ENCODE results near the gene HYI. TPM values are rescaled to one million over a fixed set of nuclear protein-coding genes. Genes with fewer than 3 reads are reported as not detected.
A peak's percentile ranks its signal among the peaks of the same experiment; 100 is the strongest.

HYI gene
- total RNA-seq, 1 donor from 2014 or later: 47.8 TPM

DNA sequence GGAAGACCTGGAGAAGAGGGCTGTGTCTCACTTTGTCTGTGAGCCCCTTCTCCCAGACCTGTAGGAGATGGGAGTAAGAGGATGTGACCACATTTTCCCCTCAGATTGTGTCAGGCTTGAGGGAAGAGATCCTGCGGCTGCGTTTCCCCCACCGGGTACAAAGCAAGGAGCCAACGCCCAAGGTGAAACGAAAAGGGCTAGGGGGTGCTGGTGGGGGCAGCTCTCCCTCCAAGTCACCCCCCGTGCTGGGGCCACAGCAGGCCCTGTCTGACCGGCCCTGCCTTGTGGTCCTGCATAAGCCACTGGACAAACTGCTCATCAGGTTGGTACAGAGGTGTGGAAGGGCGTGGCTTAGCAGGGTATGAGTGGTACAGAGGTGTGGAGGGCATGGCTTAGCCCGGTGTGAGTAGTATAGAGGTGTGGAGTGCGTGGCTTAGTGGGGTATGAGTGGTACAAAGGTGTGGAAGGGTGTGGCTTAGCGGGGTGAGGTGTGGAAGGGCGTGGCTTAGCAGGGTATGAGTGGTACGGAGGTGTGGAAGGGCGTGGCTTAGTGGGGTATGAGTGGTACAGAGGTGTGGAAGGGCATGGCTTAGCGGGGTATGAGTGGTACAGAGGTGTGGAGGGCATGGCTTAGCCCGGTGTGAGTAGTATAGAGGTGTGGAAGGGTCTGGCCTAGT lies 30.6 kb downstream of the HYI start:
- peaks cover 7% of the 10 kb centered on the region for H3K27me3 Mint-ChIP-seq (ENCODE audit: unreplicated experiment)
- peaks cover 7% of the 10 kb centered on the region for H3K4me1 Mint-ChIP-seq (ENCODE audit: unreplicated experiment)
- no peaks in the 10 kb centered on the region for H3K9me3 Mint-ChIP-seq (ENCODE audit: unreplicated experiment)
- TF ChIP-seq, protein P1, sequence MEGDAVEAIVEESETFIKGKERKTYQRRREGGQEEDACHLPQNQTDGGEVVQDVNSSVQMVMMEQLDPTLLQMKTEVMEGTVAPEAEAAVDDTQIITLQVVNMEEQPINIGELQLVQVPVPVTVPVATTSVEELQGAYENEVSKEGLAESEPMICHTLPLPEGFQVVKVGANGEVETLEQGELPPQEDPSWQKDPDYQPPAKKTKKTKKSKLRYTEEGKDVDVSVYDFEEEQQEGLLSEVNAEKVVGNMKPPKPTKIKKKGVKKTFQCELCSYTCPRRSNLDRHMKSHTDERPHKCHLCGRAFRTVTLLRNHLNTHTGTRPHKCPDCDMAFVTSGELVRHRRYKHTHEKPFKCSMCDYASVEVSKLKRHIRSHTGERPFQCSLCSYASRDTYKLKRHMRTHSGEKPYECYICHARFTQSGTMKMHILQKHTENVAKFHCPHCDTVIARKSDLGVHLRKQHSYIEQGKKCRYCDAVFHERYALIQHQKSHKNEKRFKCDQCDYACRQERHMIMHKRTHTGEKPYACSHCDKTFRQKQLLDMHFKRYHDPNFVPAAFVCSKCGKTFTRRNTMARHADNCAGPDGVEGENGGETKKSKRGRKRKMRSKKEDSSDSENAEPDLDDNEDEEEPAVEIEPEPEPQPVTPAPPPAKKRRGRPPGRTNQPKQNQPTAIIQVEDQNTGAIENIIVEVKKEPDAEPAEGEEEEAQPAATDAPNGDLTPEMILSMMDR (IDR thresholded peaks at IDR 0.05; ENCODE audit: unreplicated experiment): no peak
- H3K4me3 Mint-ChIP-seq (ENCODE audit: unreplicated experiment): peak overlapping the region; percentile 59
- no peak for DNase-seq (ENCODE audit: low spot score)
- H3K36me3 Mint-ChIP-seq (ENCODE audit: low read depth, unreplicated experiment): peaks cover 46% of the 10 kb centered on the region
- H3K27ac Mint-ChIP-seq (ENCODE audit: unreplicated experiment): no peak overlapping the region

DNA sequence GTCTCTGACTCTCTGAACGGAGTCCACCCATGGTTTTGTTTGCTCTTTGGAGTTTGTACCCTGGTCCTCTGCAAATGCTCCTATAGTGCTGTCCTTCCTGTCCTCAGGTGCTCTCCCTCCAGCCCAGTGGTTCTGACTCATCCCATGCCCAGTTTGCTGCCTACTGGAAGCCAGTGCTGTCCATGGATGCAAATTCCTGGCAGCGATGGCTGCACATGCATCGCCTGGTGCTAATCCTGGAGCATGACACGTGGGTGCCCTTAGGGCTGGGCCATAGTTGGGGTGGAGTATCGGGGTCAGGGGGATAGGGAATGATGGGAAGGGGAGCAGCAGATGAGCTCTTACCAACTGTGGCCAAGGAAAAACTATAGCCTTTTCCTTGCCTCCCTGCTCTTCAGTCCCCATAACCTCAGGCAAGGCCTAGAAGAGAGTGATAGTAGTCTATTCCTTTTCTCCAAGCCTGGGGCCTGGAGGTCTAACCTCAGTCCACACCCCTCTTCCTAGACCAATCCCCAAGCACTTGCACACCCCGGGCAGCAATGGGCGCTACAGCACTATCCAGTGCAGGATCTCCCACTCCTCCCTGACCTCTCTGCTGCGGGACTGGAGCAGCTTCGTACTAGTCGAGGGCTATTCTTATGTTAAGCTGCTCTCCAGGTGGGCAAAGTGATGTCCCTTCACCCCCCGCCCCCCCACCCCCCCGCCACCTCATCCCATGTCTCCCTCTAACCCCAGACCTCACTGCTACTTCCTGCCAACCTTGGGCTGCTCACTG lies 31.6 kb downstream of the HYI start:
- TF ChIP-seq, protein P1 (IDR thresholded peaks at IDR 0.05; ENCODE audit: unreplicated experiment): no peak
- H3K4me3 Mint-ChIP-seq (ENCODE audit: unreplicated experiment): peak overlapping the region; percentile 37
- H3K4me1 Mint-ChIP-seq (ENCODE audit: unreplicated experiment): peaks cover 7% of the 10 kb centered on the region
- H3K27me3 Mint-ChIP-seq (ENCODE audit: unreplicated experiment): peaks cover 7% of the 10 kb centered on the region
- H3K9me3 Mint-ChIP-seq (ENCODE audit: unreplicated experiment): no peaks in the 10 kb centered on the region
- DNase-seq (ENCODE audit: low spot score): no peak
- H3K27ac Mint-ChIP-seq (ENCODE audit: unreplicated experiment): no peak overlapping the region
- H3K36me3 Mint-ChIP-seq (ENCODE audit: low read depth, unreplicated experiment): peaks cover 36% of the 10 kb centered on the region

DNA sequence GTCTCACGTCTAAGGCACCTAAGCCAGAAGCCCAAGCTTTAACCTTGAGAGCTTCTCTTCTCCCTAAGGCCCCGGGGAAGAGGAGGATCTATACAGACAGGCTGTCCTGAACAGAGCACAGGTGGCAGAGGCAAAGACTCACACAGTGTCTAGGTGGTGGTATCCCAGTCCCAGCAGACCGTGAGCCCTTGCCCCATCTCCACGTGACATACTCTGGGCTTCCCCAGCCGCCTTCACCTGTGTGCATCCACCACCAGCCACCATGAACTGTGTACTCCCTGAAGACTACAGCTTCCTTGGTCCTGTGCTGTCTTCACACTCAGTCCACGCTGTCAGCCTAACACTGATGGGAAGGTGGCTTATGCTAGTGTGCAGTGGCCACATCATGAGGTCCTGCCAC lies 32.3 kb downstream of the HYI start:
- Mint-ChIP-seq H3K36me3 (ENCODE audit: low read depth, unreplicated experiment) (peaks cover 29% of the 10 kb centered on the region), H3K4me3 (ENCODE audit: unreplicated experiment) (no peak overlapping the region), H3K9me3 (ENCODE audit: unreplicated experiment) (no peaks in the 10 kb centered on the region)

GRCh38 chr1:43420874-43421273 lies 32.9 kb downstream of the HYI start:
- Mint-ChIP-seq H3K9me3 (ENCODE audit: unreplicated experiment) (no peaks in the 10 kb centered on the region), H3K27ac (ENCODE audit: unreplicated experiment) (no peak overlapping the region), H3K4me3 (ENCODE audit: unreplicated experiment) (peak overlapping the region; percentile 48), H3K4me1 (ENCODE audit: unreplicated experiment) (peaks cover 7% of the 10 kb centered on the region), H3K36me3 (ENCODE audit: low read depth, unreplicated experiment) (peaks cover 29% of the 10 kb centered on the region), H3K27me3 (ENCODE audit: unreplicated experiment) (peaks cover 3% of the 10 kb centered on the region)
- DNase-seq (ENCODE audit: low spot score): no peak
- TF ChIP-seq, protein P1 (IDR thresholded peaks at IDR 0.05; ENCODE audit: unreplicated experiment): no peak

More for the DNA sequence above, 32.3 kb downstream of the HYI start:
- H3K27me3 Mint-ChIP-seq (ENCODE audit: unreplicated experiment): peaks cover 3% of the 10 kb centered on the region
- H3K27ac Mint-ChIP-seq (ENCODE audit: unreplicated experiment): no peak overlapping the region
- peaks cover 7% of the 10 kb centered on the region for H3K4me1 Mint-ChIP-seq (ENCODE audit: unreplicated experiment)
- DNase-seq (ENCODE audit: low spot score): no peak
- TF ChIP-seq, protein P1 (IDR thresholded peaks at IDR 0.05; ENCODE audit: unreplicated experiment): no peak

Data from endothelial cell (in vitro differentiated cells).